Ovary (tissue), 9 donors: Measurements from ENCODE around the gene MAST2. TPM values are rescaled to one million over a fixed set of nuclear protein-coding genes. Genes with fewer than 3 reads are reported as not detected.
A peak's percentile ranks its signal among the peaks of the same experiment; 100 is the strongest.

Experiments
- DNase-seq, 5 donors: peaks; one replicate each; pipeline ENCODE4 v3.0.0-alpha.2; 2019 to 2020
- H3K27ac ChIP-seq, 2 donors: fragments of 200-600 bp; one replicate each; pipeline versions ENCODE4 v1.5.1 to v1.8.0; 2019 to 2022
- H3K27me3 ChIP-seq: fragments of 200-600 bp; one replicate; pipeline ENCODE4 v1.8.0; 2022
- H3K36me3 ChIP-seq: fragments of 200-600 bp; sonication (generic); one replicate; pipeline ENCODE4 v1.5.1; 2019
- H3K4me1 ChIP-seq: one replicate; pipeline ENCODE4 v1.8.1; 2013; ENCODE audit warnings: mild to moderate bottlenecking, moderate library complexity; ENCODE audit not compliant: insufficient read depth
- H3K4me3 ChIP-seq: fragments of 200-600 bp; sonication (generic); one replicate; pipeline ENCODE4 v1.5.1; 2017
- H3K9me3 ChIP-seq, 2 donors: fragments of 200-600 bp in 1 of 2; sonication (generic) in 1 of 2; one replicate each; pipeline versions ENCODE4 v1.5.1 to v1.8.1; 2013 to 2019; ENCODE audit warnings: mild to moderate bottlenecking in 1 of 2, moderate library complexity in 1 of 2
- EP300 ChIP-seq: sonication (generic); formaldehyde crosslinking; IDR thresholded peaks from one replicate; pipeline ENCODE4 v1.6.1; 2017; ENCODE audit warnings: antibody characterized with exemption
- POLR2A ChIP-seq: fragments of 450-650 bp; IDR thresholded peaks from one replicate; pipeline ENCODE4 v1.6.1; 2017; ENCODE audit warnings: antibody characterized with exemption, mild to moderate bottlenecking, moderate library complexity
- WGBS, 3 donors: extraction: QIAGEN DNeasy Blood & Tissue Kit in 1 of 3; methylation state at CpG; one replicate each; pipeline versions ENCODE4 v1.1.5 to v1.1.7; 2013 to 2017; 5-methylcytosine and 5-hydroxymethylcytosine counted together
- intact Hi-C, 4 donors: fragments of 100-400 bp; cut with DNase I; formaldehyde crosslinking; loops; one replicate each; pipeline versions ENCODE4 v1.11.0 to v1.15.1; 2022 to 2023
- polyA plus RNA-seq, 2 donors: library from polyadenylated mRNA; stranded (reverse); fragments of 200-250 nt in 1 of 2; fragments of 350-450 nt in 1 of 2; fragmentation: Illumina TruSeq in 1 of 2; extraction: RNeasy Lipid Tissue Mini Kit (QIAGEN cat#74804) in 1 of 2; gene quantifications; one replicate each; pipeline ENCODE4 v1.2.3, GENCODE V29; 2013 to 2014
- total RNA-seq, 7 donors: library from RNA; depleted of rRNA in 2 of 7; stranded (reverse); fragments of >200 nt in 2 of 7; fragmentation: NEBNext Ultra II Directional in 3 of 7; extraction: Animal tissue kit (Norgen Biotek cat#: 25700) in 3 of 7; gene quantifications; one replicate each; pipeline versions ENCODE4 v1.1.0 to v1.2.4, GENCODE V29; 2016 to 2023
- TF ChIP-seq, protein P1 (sequence below), 3 donors: fragments of 450-650 bp in 2 of 3; fragments of 200-600 bp in 1 of 3; IDR thresholded peaks; one replicate each; pipeline versions ENCODE4 v1.5.1 to v1.8.0; 2016 to 2022; ENCODE audit warnings: antibody characterized with exemption in 3 of 3, mild to moderate bottlenecking in 1 of 3
- donor health status: DM: no; HTN: no; CAD: no; lungs with moderate emphysema.
- donor health status: DM: no; HTN: no; CAD: no.
- donor health status: Bipolar disorder and iron deficiency.
- donor health status: DM: yes; HTN: yes; CAD: no.
- donor health status: DM: no; HTN: no; CAD: no.
- donor health status: DM: yes; HTN: yes; CAD: no.

The MAST2 gene
- total and polyA plus RNA-seq, 9 donors: 22.6 to 50.4 (median 31.7) TPM

DNA sequence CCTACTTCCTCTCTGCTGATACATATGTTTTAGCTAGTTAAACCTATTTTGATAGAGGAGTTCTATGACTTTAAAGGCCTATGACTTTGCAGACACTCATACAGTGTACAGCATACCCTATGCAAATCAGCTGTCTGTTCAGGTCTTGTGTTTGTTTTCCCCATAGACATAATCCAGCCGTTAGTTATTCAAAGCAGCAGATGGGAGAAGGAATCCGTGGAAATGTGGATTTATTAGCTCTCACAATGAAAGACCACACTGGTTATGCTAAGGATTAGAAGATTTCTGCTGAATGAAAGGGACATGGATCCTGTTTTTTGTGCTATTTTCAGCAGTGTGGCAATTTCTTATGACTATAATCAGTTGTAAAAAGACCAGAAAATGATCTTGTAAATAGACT, 59.8 kb downstream of the MAST2 start:
- 47 to 69% (median 63%) methylated on average over 2 of the region's 2 CpGs for WGBS, 3 donors
- Histone ChIP-seq H3K4me1 (no peaks in the 10 kb centered on the region), H3K36me3 (no peaks in the 10 kb centered on the region), H3K4me3 (no peak overlapping the region), H3K9me3 (no peaks in the 10 kb centered on the region), H3K27me3 (no peaks in the 10 kb centered on the region), H3K27ac (no peak overlapping the region)
- TF ChIP-seq EP300: no peak
- TF ChIP-seq POLR2A: no peak
- TF ChIP-seq, protein P1, sequence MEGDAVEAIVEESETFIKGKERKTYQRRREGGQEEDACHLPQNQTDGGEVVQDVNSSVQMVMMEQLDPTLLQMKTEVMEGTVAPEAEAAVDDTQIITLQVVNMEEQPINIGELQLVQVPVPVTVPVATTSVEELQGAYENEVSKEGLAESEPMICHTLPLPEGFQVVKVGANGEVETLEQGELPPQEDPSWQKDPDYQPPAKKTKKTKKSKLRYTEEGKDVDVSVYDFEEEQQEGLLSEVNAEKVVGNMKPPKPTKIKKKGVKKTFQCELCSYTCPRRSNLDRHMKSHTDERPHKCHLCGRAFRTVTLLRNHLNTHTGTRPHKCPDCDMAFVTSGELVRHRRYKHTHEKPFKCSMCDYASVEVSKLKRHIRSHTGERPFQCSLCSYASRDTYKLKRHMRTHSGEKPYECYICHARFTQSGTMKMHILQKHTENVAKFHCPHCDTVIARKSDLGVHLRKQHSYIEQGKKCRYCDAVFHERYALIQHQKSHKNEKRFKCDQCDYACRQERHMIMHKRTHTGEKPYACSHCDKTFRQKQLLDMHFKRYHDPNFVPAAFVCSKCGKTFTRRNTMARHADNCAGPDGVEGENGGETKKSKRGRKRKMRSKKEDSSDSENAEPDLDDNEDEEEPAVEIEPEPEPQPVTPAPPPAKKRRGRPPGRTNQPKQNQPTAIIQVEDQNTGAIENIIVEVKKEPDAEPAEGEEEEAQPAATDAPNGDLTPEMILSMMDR (IDR thresholded peaks at IDR 0.05): no peak
- no peak for DNase-seq
- intact Hi-C loops: no loop called here

DNA sequence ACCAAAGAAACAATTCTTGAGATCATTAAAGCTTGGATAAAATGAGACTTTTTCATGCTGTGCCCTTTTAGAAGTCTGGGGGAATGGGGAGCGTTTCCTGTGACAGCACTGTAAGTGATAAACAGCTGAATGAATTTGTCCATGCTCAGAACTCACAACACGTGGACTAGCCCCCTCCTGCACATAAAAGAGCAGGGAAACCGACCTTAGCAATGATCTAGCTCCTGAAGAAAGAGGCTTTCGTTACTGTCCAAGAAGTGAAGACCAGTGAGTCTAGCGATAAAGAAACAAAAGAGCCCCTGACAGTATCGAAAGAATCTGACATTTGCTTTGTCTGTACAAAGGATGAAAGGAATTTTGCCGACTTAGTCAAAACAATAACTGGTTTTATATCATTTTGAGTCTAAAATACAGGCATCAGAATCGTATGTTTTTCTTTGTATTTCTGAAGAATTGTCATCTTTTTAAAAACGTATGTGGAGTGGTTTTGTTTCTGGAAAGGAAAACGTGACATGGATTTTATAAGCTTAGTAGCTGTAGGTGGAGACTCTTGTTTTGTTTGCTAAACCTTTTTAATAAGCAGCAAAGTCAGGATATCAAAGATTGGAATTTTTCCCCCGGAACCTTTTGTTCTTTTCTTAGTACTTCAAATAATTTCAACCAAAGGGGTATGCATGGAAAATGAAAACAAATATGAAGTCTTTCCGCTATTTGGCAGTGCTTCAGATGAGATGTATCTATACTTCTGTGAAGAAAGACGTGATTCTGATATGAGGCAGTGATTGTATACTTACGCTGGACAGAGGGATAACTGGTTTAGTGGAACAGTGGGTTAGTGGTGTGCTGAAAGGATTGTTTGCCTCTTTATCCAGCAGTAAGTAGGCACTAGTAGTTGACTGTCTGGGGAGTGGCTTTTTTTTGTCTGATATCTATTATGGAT, 61.0 kb downstream of the MAST2 start:
- no peaks in the 10 kb centered on the region for H3K27me3 ChIP-seq
- intact Hi-C loops: no loop called here
- H3K9me3 ChIP-seq: no peaks in the 10 kb centered on the region
- TF ChIP-seq POLR2A (no peak), EP300 (no peak)
- TF ChIP-seq, protein P1 (IDR thresholded peaks at IDR 0.05): no peak
- H3K36me3 ChIP-seq: no peaks in the 10 kb centered on the region
- H3K4me3 ChIP-seq: peak overlapping the region; percentile 4
- no peak for DNase-seq
- 6 to 30% (median 6%) methylated on average over 14 of the region's 14 CpGs for whole genome bisulfite sequencing, 3 donors
- no peak overlapping the region for H3K27ac ChIP-seq
- no peaks in the 10 kb centered on the region for H3K4me1 ChIP-seq

DNA sequence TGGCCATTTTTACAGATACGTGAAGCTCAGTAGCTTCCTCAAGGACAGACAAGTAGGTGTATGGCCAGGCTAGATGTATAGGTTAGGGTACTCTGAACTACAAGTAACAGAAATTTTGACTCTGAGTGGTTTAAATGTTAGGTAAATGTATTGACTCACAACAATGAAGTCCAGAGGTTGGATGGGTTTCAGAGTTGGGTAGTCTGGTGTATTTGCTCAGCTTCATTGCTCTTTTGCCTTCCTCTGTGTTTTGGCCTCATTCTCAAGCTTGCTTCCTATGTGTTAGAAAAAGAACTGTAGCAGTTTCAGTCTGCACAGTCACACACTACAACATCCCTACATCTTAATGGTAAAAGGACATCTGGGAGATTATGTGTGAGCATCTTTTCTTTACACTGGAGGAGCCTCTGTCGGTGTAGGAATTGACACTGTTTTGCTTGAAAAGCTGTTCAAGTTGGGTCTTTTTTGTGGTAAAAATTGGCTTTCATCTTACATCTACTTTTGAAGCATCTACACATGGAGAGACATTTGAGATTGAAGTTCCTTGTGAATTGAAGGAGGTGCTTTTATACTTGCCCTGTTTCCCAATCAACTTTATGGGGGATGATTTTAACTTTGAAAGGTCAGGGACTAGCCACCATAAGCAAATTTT, 64.4 kb downstream of the MAST2 start:
- Histone ChIP-seq H3K4me3 (no peak overlapping the region), H3K27me3 (no peaks in the 10 kb centered on the region), H3K27ac (no peak overlapping the region), H3K9me3 (no peaks in the 10 kb centered on the region), H3K4me1 (no peaks in the 10 kb centered on the region), H3K36me3 (no peaks in the 10 kb centered on the region)
- intact Hi-C loops: no loop called here
- DNase-seq: no peak
- no peak for TF ChIP-seq POLR2A
- TF ChIP-seq, protein P1 (IDR thresholded peaks at IDR 0.05): no peak
- no peak for TF ChIP-seq EP300
- WGBS, 3 donors: 93 to 100% (median 93%) methylated on average over 2 of the region's 2 CpGs

DNA sequence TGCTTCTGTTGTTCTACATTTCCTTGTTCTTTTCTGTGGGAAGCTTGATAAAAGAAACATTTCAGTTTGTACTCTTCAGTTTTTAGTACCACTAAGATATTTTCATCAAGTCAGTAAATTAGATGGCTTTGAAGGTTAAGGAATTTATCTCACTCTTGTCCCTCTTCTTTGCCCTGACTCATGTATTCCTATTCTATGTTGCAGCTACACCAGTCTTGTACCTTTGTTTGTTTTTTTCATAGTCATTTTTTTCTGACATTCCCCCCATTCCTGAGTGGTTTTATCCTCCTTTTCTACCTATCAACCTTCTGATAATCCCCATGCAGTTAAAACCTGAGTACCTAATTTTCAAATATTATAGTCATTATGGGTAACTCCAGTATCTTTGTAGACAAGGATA, 65.4 kb downstream of the MAST2 start:
- no peak for TF ChIP-seq EP300
- TF ChIP-seq POLR2A: no peak
- TF ChIP-seq, protein P1 (IDR thresholded peaks at IDR 0.05): no peak
- no peak overlapping the region for H3K27ac ChIP-seq
- no peaks in the 10 kb centered on the region for H3K36me3 ChIP-seq
- no peak overlapping the region for H3K4me3 ChIP-seq
- no peaks in the 10 kb centered on the region for H3K9me3 ChIP-seq
- H3K4me1 ChIP-seq: no peaks in the 10 kb centered on the region
- DNase-seq: no peak
- H3K27me3 ChIP-seq: no peaks in the 10 kb centered on the region
- intact Hi-C loops: no loop called here
